ENCODE results near the gene NSL1.
"Not testable (repeated sequence)": the region's sequence is repeated elsewhere in the genome, so short reads cannot be mapped to it uniquely, and the experiment has no call there.

Gene NSL1, protein sequence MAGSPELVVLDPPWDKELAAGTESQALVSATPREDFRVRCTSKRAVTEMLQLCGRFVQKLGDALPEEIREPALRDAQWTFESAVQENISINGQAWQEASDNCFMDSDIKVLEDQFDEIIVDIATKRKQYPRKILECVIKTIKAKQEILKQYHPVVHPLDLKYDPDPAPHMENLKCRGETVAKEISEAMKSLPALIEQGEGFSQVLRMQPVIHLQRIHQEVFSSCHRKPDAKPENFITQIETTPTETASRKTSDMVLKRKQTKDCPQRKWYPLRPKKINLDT
- total RNA-seq: 25.1 to 33.9 (median 28.8) reads per million in 4 donors

DNA sequence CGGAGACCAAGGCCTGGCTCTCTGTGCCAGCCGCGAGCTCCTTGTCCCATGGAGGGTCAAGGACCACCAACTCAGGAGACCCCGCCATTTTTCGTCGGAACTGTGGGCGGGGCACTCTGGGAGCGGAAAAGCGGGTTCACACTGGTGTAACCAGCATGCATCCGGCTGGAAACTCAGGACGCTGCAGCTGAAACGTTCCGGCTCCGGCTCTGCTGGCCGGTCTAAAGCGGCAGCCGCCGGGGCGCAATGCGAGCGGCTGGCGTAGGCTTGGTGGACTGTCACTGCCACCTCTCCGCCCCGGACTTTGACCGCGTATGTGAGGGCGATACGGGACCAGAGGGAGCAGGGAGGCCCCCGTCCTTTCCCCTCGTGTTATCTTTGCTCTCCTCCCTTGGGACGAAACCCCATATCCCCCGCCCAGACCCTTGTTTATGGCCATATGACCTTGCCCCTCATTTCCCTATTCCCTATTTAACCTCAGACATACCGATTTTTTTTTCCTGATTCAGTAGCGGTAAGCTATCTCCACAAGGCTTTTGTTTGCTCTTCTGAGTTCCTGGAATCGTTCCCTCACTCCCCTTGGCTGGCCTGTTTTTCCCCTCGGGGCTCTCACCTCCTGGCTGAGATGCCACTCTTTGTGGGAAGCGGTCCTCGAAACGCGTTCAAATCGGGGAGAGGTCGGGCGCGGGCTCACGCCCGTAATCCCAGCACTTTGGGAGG is at the start of gene NSL1, which contains the start of gene TATDN3:
TSS of gene NSL1 (minus strand) at position 102 of the 720 bp plus-strand sequence. CDS start at position 88, 14 bp downstream.
TSS of gene TATDN3 (plus strand) at position 219 of the 720 bp plus-strand sequence. CDS start at position 247, 28 bp downstream.
- DNase-seq: peak; percentile 76 to 91 (median 84)

DNA sequence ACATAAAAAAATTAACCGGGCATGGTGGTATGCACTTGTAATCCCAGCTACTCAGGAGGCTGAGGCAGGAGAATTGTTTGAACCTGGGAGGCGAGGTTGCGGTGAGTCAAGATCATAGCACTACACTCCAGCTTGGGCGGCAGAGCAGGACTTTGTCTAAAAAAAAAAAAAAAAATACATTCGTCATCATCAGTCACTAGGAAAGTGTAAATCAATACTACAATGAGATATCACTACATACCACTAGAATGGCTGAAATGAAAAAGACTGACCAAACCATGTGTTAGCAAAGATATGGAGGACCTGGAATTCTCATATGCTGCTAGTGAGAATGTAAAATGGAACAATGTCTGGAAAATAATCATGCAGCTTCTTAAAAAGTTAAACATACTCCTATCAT is 46.6 kb upstream of the NSL1 start:
- DNase-seq: no peak

DNA sequence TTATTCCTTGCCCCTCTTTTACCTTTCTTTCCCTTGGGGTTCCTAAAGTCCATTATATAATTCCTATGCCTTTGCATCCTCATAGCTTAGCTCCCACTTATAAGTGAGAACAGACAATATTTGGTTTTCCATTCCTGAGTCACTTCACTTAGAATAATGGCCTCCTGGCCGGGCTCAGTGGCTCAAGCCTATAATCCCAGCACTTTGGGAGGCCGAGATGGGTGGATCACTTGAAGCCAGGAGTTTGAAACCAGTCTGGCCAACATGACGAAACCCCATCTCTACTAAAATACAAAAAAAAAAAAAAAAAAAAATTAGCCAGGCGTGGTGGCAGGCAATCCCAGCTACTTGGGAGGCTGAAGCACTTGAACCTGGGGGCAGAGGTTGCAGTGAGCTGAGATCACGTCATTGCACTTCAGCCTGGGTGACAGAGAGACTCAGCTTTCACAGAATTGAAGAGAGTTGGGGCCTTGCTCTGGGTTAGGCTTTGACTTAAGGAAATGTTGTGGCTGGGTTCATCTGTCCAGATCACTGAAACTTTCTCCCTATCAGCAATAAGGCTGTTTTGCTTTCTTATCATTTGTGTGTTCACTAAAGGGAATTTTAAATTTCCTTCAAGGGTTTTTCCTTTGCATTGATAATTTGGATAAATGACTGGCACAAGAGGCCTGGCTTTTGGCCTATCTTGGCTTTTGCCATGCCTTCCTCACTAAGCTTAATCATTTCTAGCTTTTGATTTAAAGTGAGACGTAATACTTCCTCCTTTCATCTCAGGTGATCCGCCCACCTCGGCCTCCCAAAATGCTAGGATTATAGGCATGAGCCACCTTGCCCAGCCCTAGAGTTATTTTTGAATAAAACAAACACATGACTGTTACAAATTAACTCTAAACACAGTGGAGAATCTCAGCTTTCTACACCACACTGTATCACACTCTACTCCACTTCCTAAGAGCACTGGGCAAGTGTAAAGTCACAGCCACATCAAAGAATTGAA is 41.9 kb upstream of the NSL1 start:
- DNase-seq: not testable (repeated sequence)

DNA sequence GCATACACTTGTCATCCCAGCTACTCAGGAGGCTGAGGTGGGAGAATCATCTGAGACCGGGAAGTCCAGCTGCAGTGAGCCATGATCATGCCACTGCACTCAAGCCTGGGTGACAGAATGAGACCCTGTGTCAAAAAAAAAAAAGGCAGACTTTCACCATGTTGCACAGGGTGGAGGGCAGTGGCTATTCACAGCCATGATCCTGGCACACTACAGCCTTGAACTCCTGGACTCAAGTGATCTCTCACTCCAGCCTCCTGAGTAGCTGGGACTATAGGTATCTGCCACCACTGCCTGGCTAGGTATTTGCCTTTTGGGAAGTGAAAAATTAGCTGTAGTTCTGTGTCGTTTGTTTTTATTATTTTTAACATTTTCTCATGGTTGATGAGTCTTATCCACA is 36.8 kb upstream of the NSL1 start:
- DNase-seq: no peak

DNA sequence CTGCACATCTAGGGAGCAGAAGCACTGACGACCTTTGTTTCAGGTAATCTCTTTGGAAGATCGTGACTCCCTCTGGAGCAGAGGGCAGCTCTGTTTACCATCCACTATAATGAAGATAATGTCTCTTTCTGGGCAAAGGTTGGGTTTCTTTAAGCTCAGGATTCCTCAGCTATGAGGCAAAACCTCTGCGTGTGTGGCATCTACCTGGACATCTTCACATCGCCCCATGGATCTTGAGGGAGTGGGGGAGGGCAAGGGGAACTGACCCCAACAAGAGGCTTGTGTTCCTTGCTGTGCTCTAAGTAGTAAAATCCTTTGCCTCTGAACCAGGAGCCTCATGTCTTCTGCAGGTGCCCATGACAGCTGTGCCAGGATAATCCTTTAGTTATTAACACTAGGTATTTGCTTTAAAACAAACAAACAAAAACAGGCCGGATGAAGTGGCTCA is 36.3 kb upstream of the NSL1 start:
- DNase-seq: no peak

DNA sequence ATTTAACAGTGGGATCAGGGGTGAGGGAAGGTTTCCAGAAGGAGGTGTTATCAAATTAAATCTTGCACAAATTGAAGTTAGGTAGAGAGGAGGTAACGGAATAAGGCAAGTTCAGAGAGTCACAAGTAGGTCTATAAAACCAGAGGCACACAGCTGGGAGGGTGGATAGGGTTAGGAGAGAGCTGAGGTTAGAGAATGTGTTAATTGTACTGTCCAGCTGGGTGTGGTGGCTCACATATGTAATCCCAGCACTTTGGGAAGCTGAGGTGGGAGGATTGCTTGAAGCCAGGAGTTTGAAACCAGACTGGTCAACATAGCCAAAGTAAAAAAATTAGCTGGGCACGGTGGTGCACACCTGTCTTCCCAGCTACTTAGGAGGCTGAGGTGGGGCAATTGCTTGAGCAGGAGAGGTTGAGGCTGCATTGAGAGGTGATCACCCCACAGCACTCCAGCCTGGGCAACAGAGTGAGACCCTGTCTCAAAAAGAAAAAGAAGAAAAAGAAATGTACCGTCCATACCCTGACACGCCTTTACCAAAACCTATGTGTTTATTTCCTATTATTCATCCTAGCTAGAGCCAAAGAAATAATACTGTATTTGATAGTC is 35.7 kb upstream of the NSL1 start:
- no peak for DNase-seq

DNA sequence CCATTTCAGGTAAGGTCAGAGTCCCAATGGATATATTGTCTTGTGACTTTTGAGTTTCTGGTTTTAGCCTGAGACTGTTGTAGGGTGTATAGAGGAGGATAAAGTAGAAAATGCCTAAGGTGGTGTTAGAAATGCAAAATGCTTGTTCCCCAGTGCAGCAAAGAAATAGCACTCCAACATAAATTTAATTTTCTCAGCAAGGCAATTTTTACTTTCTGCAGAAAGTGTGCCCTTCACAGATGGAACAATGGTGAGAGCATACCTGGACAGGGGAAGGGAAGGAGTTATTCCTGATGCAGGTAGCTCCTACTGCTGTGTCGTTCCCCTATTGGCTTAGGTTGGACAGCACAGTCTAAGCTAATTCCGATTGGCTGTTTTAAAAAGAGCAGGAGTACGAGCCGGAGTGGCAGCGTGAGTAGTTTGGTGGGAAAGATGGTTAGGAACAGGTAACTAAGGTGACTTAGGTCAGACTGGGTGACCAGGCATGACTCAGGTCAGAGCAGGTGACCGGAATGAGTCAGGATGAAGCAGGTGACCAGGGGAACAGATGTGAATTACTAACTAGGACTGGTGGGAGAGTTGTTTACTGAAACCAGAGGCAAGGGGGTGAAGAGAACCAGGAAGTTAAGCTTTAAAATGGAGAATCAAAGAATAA is 34.3 kb upstream of the NSL1 start:
- no peak for DNase-seq

DNA sequence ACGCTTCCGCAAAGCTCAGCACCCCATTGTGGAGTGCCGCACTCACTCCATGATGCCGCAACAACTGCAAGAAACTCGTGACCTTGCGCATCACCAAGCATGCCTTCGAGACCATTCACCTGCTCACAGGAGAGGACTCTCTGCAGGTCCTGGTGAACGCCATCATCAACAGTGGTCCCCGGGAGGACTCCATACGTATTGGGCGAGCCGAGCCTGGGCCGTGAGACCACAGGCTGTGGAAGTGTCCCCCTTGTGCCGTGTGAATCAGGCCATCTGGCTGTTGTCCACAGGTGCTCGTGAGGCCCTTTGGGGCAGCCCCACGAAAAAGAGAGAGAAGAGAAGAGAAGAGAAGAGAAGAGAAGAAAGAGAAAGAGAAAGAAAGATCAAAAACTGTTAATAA is 32.6 kb upstream of the NSL1 start:
- no peak for DNase-seq

DNA sequence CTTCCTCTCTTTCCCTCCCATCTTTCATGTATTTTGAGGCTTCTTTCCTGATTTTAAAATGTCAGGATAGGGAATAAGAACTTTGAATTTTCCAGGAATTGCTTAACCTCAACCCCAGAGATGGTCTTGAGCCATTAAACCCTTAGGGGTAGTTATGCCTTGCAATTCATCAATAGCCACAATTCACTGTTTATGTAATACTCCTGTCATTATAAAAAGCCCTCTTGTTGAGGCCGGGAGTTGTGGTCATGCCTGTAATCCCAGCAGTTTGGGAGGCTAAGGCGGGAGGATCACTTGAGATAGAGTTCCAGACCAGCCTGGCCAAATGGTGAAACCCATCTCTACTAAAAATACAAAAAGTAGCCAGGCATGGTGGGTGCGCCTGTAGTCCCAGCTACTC is 31.4 kb upstream of the NSL1 start:
- no peak for DNase-seq

DNA sequence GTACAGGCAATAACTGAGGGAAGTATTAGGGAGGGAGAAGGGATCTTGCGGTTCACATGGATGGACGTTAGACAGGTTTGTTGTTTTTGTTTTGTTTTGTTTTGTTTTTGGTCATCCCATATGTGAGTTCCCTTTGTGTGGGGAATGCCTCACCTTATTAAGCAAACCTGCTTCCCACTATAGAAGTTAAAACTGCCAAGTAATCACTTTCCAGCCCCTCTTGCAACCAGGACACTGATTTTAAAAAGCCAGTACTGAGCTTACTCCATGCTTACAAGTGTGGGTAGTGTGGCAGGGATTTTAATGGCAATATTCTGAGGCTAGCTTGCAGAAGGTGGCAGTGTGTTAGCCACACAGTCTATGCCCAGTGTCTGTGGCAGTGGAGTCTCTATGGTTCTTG is 29.4 kb upstream of the NSL1 start:
- no peak for DNase-seq

DNA sequence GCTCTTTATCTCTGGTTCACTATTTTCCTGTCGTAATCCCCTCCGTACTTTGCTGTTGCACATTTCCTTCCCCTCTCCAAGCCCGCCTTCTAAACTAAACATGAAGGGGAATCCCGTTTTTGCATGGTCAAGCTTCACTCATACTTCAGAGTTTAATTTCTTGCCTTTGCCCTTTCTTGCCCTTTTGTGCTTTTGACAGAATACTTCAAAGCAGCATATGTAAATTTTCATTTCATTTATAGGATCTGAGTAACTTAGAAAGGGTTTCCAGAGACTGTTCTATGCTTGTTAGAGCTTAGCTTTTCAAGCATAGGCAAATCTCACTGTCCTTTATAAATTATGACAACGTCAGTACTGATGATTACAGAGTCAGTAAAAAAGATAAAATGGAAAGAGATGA is 28.1 kb upstream of the NSL1 start:
- DNase-seq: no peak

DNA sequence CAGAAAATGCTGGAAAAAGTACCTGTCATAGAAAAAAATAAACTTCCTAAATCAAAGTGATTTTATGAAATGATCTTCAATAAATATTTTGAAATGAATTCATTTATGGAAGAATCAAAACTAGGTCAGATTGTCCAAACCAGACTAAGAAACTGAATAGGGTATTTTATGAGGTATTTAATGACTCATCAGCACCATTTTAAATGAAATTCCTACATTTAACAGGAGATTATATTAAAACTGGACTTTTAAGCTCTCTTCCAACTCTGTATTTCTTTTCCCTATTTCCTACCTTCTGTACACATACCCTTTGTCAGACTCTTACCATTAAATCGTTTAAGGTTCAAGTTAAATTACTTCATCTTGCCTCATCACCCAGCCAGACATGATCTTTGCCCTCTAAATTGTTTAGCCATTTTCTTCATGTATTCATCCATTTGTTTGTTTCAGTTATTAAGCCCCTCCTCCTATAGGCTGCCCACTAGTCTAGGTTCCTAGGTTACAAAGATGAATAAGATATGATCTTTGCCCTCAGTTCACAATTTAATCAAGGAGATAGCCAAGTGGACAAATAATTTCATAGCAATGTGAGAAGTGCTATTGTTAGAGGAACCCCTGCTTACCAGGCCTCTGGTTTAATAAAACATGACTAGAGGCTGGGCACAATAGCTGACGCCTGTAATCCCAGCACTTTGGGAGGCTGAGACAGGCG is 25.1 kb upstream of the NSL1 start:
- no peak for DNase-seq

DNA sequence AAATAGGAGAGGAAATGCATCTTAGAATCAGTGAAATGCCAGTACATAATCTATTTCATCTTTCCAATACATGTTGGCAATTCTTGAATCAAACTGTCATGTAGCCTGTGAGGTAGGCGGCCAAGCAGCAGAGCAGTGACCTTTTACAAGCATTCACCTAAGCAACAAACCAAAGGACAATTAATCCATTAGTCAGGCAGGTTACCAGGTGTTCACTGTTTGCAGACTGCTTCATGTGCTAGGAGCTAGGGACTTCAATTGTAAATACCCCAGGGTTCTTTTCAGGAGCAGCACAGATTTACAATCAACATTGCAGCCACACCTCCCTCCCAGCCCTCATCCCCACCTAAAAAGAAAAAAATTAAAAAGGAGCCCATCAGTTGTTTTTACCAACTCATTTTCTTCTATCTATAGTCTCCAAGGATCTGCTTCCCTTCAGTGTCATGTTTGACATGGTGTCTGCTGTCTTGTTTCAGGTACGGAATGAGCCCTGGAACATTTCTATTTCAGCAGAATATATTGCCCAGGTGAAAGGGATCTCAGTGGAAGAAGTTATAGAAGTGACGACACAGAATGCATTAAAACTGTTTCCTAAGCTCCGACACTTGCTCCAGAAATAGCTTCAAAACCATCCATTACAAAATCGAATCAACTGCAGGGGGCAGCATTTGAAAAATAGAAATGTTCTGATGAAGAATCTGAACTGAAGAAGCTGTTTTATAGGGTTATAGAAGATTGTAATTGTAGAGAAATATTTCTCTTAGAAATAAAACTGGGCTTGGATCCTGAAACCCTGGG is 23.2 kb upstream of the NSL1 start:
- DNase-seq: no peak

DNA sequence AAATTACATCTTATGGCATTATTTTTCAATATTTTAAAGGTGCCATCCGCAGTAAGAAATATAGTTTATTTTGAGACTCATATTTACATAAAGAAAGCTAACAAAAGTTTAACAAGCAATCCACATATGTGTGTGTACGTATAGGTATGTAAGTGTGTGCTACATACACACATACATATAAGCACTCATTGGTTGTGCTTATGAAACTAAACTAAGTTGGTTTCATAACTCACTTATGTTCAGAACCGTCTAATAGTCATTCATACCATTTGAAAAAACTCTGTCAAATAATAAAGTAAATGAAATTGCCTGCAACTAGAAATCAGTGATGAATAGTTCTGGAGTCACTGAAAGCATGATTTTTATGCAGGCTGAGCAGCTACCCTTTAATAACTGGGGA is 14.2 kb upstream of the NSL1 start:
- DNase-seq: no peak

DNA sequence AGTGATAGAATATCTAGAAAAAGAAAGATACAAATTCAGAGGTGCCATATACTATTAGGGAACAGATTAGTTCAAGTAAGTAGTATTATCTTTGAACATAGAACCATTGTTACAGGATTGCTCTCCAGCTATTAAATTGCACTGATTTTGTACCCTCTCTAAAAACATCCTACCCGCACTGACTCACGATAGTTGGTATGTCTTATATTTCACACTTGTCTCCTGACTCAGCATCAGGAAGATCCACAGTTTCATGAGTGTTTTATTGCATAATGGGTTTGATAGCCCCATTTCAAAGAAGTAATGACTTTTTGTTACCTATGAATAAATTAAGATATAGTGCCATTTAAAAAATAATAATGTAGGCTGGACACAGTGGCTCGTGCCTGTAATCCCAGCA is 6.1 kb upstream of the NSL1 start:
- DNase-seq: no peak

DNA sequence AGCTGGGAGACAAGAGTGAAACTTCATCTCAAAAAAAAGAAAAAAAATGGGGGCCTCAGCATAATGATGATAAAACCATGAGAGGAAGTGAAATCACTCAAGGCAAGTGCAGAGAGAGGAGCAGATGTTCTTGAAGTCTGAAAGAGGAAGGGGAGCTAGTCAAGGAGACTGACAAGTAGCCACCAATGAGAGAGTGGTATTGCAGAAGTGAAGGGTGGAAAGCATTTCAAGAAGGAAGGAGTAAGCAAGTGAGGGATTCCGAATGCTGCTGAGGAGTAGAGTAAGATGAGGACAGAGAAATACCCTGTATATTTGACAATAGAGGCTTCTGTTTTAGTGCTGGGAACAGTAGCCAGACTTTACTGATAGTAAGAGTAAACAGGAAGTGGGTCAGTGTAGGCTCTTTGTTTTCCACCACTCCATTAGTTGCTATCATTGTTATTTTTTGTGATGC is 3.0 kb upstream of the NSL1 start:
- DNase-seq: peak in 1 of 5 donors; percentile 68

DNA sequence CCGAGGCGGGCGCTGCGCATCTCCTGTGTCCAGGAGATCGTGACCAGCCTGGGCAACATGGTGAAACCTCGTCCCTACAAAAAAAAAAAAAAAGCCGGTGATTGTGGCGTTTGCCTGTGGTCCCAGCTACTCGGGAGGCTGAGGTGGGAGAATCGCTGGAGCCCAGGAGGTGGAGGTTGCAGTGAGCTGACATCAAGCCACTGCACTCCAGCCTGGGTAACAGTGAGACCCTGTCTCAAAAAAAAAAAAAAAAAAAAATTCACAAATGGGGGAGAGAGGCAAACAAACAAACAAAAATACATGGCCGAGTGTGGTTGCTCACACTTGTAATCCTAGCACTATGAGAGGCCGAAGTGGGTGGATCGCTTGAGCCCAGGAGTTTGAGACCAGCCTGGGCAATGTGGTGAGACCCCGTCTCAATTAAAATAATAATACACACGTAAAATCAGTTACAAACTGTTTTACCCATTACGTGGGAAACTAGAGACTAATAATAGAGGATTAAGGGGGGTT is 875 bp upstream of the NSL1 start:
- no peak for DNase-seq

DNA sequence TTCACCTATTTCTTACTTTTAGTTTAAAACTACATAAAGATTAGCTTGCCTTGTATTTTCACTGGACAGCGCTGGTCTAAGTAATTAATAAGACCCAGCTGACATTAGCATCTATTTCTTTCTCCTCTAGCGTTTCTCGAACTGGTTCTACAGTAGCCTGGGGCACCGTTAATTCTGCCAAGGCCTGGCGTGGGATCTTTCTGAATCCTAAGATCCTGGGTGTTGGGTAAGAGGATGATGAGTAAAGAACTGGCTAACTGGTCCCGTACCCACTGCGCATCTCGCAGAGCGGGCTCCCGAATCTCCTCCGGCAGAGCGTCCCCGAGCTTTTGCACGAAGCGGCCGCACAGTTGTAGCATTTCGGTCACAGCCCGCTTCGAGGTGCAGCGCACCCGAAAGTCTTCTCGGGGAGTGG is 309 bp downstream of the NSL1 start:
- DNase-seq: no peak

DNA sequence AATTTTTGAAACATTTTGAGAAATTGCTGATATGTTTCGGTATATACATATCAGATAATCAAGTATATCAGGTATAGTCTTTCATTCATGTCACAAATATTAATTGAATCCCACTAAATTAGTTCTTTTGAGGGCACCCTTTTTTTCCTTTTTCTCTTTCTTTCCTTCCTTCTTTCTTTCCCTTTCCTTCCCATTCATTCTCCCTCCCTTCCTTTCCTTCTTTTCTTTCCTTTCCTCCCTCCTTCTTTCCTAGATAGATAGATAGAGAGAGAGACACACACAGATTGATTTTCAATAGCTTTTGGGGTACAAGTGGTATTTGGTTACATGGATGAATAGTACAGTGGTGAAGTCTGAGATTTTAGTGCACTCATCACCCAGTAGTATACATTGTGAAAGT is 5.7 kb downstream of the NSL1 start:
- no peak for DNase-seq

DNA sequence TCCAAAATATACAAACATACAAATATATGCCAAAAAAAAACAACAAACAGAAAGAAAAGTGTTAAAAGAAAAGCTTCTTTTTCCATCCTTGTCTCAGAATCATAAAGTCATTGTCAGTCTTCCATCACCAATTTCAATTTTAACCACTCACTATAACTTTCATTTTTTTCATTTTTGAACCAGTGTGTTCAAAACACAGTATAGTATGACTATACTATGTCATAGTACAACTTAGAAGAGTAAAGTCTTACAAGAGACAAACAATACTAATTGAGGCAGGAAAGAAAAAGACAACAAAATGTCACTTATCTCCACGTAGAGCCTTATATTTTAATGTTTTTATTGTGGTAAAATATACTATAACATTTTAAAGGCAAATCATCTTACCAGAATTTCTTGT is 7.6 kb downstream of the NSL1 start:
- DNase-seq: no peak

Measured in T-helper 1 cell (primary cell).